Measurements from ENCODE around the gene GIPC2.

Gene GIPC2

DNA sequence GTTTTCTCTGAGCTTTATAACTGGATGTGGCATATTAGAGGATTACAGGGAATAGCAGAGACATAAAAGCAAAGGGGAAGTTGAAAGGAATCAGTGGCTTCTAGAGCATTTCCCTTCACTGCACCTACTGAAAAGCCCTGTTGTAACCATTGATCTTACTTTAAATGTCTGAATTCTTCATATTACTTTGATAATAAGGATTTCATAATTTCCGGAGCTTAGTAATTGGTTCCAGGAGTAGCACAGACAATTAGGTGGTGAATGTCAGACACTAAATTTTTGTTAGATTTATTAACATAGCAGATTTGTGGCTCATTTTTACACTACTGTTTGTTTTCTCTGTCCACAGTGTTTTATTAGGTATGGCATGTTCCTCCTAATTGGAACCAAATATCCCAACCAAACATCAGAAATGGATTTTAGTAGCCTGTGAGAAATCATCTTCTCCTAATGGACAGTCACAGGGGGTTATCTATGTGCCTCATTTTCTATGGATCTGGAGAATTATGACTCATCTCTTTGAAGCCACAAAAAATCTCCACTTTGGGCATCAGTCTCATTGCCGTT lies 100.5 kb downstream of the GIPC2 start:
- no peak overlapping the region for H3K4me3 ChIP-seq (ENCODE audit: low read length)
- no peak overlapping the region for H3K27ac ChIP-seq (ENCODE audit: low read depth, low read length)
- no peaks in the 10 kb centered on the region for H4K20me1 ChIP-seq (ENCODE audit: control insufficient read depth, insufficient read depth, low read depth, low read length)
- no peaks in the 10 kb centered on the region for H3F3A ChIP-seq (ENCODE audit: control insufficient read depth, insufficient read depth)
- no peak for TF ChIP-seq EZH2phosphoT487 (IDR thresholded peaks at IDR 0.05; ENCODE audit: borderline replicate concordance, low read length)
- TF ChIP-seq, protein P1, sequence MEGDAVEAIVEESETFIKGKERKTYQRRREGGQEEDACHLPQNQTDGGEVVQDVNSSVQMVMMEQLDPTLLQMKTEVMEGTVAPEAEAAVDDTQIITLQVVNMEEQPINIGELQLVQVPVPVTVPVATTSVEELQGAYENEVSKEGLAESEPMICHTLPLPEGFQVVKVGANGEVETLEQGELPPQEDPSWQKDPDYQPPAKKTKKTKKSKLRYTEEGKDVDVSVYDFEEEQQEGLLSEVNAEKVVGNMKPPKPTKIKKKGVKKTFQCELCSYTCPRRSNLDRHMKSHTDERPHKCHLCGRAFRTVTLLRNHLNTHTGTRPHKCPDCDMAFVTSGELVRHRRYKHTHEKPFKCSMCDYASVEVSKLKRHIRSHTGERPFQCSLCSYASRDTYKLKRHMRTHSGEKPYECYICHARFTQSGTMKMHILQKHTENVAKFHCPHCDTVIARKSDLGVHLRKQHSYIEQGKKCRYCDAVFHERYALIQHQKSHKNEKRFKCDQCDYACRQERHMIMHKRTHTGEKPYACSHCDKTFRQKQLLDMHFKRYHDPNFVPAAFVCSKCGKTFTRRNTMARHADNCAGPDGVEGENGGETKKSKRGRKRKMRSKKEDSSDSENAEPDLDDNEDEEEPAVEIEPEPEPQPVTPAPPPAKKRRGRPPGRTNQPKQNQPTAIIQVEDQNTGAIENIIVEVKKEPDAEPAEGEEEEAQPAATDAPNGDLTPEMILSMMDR (IDR thresholded peaks at IDR 0.05; ENCODE audit: low read depth, low read length, poor library complexity, severe bottlenecking): no peak
- H3K4me2 ChIP-seq (ENCODE audit: low read length): no peak overlapping the region
- H3K4me1 ChIP-seq (ENCODE audit: control insufficient read depth, low read length): no peaks in the 10 kb centered on the region
- H3K9me2 ChIP-seq (replicated peaks; ENCODE audit: control insufficient read depth, low read length): no peaks in the 10 kb centered on the region
- H3K79me2 ChIP-seq (ENCODE audit: control insufficient read depth, low read length): no peaks in the 10 kb centered on the region
- no peaks in the 10 kb centered on the region for H3K36me3 ChIP-seq (ENCODE audit: control insufficient read depth, low read length)
- no peaks in the 10 kb centered on the region for H3K9me3 ChIP-seq (ENCODE audit: control insufficient read depth, insufficient read depth, low read length)
- H3K27me3 ChIP-seq (ENCODE audit: control insufficient read depth, low read length): no peaks in the 10 kb centered on the region

DNA sequence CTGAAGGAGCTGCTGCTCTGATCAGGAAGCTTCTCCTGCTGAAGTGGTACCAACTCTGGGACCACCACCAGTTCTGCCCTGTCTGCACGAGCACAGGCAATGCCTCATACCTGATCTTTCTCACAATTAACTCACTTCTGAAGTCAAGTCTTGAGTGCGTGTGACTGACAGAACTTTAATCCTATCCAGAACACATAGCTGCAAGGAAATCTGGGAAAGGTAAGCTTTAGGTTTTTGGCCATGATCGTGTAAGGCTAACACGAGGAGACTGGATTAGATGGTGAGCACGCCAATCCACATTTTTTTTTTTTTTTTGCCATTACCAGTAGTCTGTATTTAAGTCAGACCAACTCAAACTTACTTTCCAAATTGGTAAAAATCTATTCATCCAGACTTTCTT lies 101.3 kb downstream of the GIPC2 start:
- Histone ChIP-seq H3K27me3 (ENCODE audit: control insufficient read depth, low read length) (no peaks in the 10 kb centered on the region), H3K36me3 (ENCODE audit: control insufficient read depth, low read length) (no peaks in the 10 kb centered on the region), H3K79me2 (ENCODE audit: control insufficient read depth, low read length) (no peaks in the 10 kb centered on the region), H3F3A (ENCODE audit: control insufficient read depth, insufficient read depth) (no peaks in the 10 kb centered on the region), H3K4me2 (ENCODE audit: low read length) (no peak overlapping the region), H3K4me1 (ENCODE audit: control insufficient read depth, low read length) (no peaks in the 10 kb centered on the region), H3K9me3 (ENCODE audit: control insufficient read depth, insufficient read depth, low read length) (no peaks in the 10 kb centered on the region), H3K4me3 (ENCODE audit: low read length) (no peak overlapping the region), H3K27ac (ENCODE audit: low read depth, low read length) (no peak overlapping the region), H3K9me2 (replicated peaks; ENCODE audit: control insufficient read depth, low read length) (no peaks in the 10 kb centered on the region), H4K20me1 (ENCODE audit: control insufficient read depth, insufficient read depth, low read depth, low read length) (no peaks in the 10 kb centered on the region)
- TF ChIP-seq, protein P1 (IDR thresholded peaks at IDR 0.05; ENCODE audit: low read depth, low read length, poor library complexity, severe bottlenecking): no peak
- TF ChIP-seq EZH2phosphoT487 (IDR thresholded peaks at IDR 0.05; ENCODE audit: borderline replicate concordance, low read length): no peak

DNA sequence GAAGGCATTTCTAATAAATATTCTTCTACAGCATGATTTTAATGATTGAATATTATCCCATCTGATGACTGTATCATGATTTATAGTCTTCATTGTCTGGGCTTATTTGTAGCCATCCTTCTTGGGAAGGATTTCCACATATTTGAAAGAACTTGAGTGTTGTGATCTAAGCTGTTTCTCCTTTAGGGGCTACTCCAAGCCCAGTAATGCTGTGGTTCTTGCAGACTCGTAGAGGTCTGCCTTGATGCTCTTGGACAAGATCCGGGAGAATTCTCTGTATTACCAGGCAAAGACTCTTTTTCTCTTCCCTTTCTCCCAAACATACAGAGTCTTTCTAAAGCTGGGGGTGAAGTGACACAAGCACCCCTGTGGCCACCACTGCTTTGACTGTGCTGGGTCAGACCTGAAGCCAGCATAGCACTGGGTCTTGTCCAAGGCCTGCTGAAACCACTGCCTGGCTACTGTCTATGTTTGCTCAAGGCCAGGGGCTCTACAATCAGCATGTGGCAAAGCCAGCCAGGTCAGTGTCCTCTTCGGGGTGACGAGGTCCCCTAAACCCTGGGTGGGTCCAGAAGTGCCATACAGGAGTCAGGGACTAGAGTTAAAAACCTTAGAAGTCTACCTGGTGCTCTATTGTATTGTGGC lies 107.4 kb downstream of the GIPC2 start:
- Histone ChIP-seq H3K27me3 (ENCODE audit: control insufficient read depth, low read length) (peaks cover 7% of the 10 kb centered on the region), H3K79me2 (ENCODE audit: control insufficient read depth, low read length) (no peaks in the 10 kb centered on the region), H3K4me1 (ENCODE audit: control insufficient read depth, low read length) (no peaks in the 10 kb centered on the region), H3K9me2 (replicated peaks; ENCODE audit: control insufficient read depth, low read length) (no peaks in the 10 kb centered on the region), H3K36me3 (ENCODE audit: control insufficient read depth, low read length) (no peaks in the 10 kb centered on the region), H3K4me3 (ENCODE audit: low read length) (no peak overlapping the region), H3K9me3 (ENCODE audit: control insufficient read depth, insufficient read depth, low read length) (no peaks in the 10 kb centered on the region), H3K27ac (ENCODE audit: low read depth, low read length) (no peak overlapping the region), H4K20me1 (ENCODE audit: control insufficient read depth, insufficient read depth, low read depth, low read length) (no peaks in the 10 kb centered on the region), H3K4me2 (ENCODE audit: low read length) (no peak overlapping the region), H3F3A (ENCODE audit: control insufficient read depth, insufficient read depth) (no peaks in the 10 kb centered on the region)
- no peak for TF ChIP-seq EZH2phosphoT487 (IDR thresholded peaks at IDR 0.05; ENCODE audit: borderline replicate concordance, low read length)
- TF ChIP-seq, protein P1 (IDR thresholded peaks at IDR 0.05; ENCODE audit: low read depth, low read length, poor library complexity, severe bottlenecking): no peak
